AG04450 (cell line): ENCODE data around the gene IL10. TPM values are rescaled to one million over a fixed set of nuclear protein-coding genes. Genes with fewer than 3 reads are reported as not detected.

Experiments
- CTCF ChIA-PET: fragments of 300-600, 350-600 bp; formaldehyde crosslinking; extraction: SDS; loops from one replicate; lab custom pipeline; 2022; ENCODE audit warnings: antibody characterized with exemption, inconsistent platforms; lab: Charles Lee
- POLR2A ChIA-PET: fragments of 350-600 bp; formaldehyde crosslinking; extraction: SDS; loops from one replicate; lab custom pipeline; 2021; ENCODE audit warnings: antibody characterized with exemption, inconsistent platforms; lab: Yijun Ruan, JAX
- DNase-seq: peaks from one replicate; pipeline ENCODE4 v3.0.0-alpha.2; 2011; ENCODE audit warnings: low read depth, low spot score
- H3K27ac ChIP-seq: one replicate; pipeline ENCODE4 v1.5.1; 2012; ENCODE audit warnings: low read depth, low read length, control low read depth
- H3K27me3 ChIP-seq: one replicate; pipeline ENCODE4 v1.6.0; 2012; ENCODE audit warnings: low read length; ENCODE audit not compliant: control insufficient read depth, insufficient read depth
- H3K4me3 ChIP-seq: 2 replicates; pipeline ENCODE4 v1.5.1; 2011; ENCODE audit warnings: mild to moderate bottlenecking, low read depth, low read length, control low read depth
- H3K9me3 ChIP-seq: 2 replicates; pipeline ENCODE4 v1.5.1; 2012; ENCODE audit warnings: low read length; ENCODE audit not compliant: control insufficient read depth, insufficient read depth
- polyA plus RNA-seq: library from polyadenylated mRNA; depleted of rRNA; stranded (reverse); fragments of >200 nt; gene quantifications from 2 replicates; pipeline ENCODE4 v1.2.3, GENCODE V29; 2011
- TF ChIP-seq, protein P1 (sequence below): IDR thresholded peaks from 2 replicates; pipeline ENCODE4 v1.5.1; 2011; ENCODE audit warnings: low read depth, low read length, control low read depth, inconsistent platforms

Gene IL10
- polyA plus RNA-seq, 1 experiment, result not detected

DNA sequence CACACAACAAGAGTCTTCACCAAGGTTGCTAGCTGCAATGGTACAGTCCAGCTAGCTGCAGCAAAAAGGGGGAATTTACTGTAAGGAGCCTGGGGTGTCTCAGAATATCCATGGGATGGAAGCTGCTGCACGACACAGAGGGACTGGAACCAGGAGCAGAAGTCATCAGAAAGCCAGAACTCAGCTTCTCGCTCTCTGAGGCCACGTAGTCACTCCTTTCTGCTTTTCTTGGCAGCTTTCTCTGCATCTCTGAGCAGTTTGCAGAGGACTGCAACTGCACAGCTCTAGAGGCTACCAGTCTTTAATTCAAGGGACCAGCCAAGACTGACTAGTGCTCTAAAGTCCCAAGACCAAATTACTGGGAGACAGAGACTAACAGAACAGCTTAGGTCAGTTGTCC, 27.0 kb upstream of the IL10 start:
- Histone ChIP-seq H3K4me3 (no peak overlapping the region), H3K27me3 (peaks cover 2% of the 10 kb centered on the region), H3K27ac (no peak overlapping the region), H3K9me3 (no peaks in the 10 kb centered on the region)
- TF ChIP-seq, protein P1, sequence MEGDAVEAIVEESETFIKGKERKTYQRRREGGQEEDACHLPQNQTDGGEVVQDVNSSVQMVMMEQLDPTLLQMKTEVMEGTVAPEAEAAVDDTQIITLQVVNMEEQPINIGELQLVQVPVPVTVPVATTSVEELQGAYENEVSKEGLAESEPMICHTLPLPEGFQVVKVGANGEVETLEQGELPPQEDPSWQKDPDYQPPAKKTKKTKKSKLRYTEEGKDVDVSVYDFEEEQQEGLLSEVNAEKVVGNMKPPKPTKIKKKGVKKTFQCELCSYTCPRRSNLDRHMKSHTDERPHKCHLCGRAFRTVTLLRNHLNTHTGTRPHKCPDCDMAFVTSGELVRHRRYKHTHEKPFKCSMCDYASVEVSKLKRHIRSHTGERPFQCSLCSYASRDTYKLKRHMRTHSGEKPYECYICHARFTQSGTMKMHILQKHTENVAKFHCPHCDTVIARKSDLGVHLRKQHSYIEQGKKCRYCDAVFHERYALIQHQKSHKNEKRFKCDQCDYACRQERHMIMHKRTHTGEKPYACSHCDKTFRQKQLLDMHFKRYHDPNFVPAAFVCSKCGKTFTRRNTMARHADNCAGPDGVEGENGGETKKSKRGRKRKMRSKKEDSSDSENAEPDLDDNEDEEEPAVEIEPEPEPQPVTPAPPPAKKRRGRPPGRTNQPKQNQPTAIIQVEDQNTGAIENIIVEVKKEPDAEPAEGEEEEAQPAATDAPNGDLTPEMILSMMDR, result no peak
- no peak for DNase-seq
- POLR2A ChIA-PET, result no interaction called here
- CTCF ChIA-PET, result interaction anchor here (0.9 to 1.6 kb wide), 6 partner anchors 8 to 113 kb away, joined by 3 to 5 read pairs (median 4); no protein-coding TSS in a partner anchor

- Histone ChIP-seq H3K27me3 (peaks cover 2% of the 10 kb centered on the region), H3K27ac (no peak overlapping the region), H3K4me3 (no peak overlapping the region), H3K9me3 (no peaks in the 10 kb centered on the region)
- CTCF ChIA-PET, result interaction anchor here (1.0 to 1.3 kb wide), 2 partner anchors 9 to 37 kb away, joined by 5 read pairs; no protein-coding TSS in a partner anchor
- TF ChIP-seq, protein P1, result no peak
- POLR2A ChIA-PET, result no interaction called here
- no peak for DNase-seq
These were observed 26.2 kb upstream of the IL10 start for GRCh38 chr1:206798384-206798996.

DNA sequence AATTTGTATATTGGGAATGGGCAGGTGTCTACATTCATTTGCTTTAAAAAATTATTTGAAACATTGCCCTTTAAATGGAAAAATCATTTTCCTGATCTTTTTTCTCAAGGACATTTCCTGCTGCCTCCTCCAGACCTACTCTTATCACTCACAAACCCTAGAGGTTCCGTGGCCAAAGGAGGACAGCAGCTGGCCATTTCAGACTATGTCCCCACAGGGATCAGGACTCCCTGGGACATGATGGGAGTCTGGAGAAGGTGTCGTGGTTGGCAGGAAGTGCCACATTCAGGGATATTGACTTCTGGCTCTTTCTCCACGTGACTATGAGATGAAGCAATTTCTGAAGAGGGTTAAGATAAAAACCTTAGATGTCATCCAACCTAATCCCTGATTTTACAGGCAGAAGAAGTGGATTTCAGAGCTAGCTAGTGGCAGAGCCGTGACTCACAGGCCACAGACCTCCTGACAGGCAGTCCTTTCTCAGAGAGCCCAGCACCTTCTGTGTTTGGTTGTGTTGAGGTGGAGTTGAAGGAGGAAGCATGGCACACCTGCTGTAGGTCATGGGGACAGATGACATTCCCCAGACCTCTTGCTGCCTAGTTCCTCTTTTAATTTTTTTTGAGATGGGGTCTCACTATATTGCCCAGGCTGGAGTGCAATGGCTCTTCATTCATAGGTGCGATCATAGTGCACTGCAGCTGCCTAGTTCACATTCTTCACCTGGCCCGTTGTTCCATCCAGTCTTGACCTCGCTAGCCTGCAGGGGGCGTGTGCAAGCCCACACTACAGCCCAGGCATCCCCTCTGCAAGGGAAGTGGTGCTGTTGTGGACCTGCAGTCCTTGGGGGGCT, 25.5 kb upstream of the IL10 start:
- CTCF ChIA-PET, result interaction anchor here (1.0 kb wide), 1 partner anchor 10 kb away, joined by 5 read pairs; no protein-coding TSS in a partner anchor
- TF ChIP-seq, protein P1, result peak; percentile 53
- POLR2A ChIA-PET, result no interaction called here
- no peak for DNase-seq
- Histone ChIP-seq H3K27me3 (peaks cover 2% of the 10 kb centered on the region), H3K9me3 (no peaks in the 10 kb centered on the region; the same call in 1 of the 2 replicates), H3K27ac (no peak overlapping the region), H3K4me3 (no peak overlapping the region)

DNA sequence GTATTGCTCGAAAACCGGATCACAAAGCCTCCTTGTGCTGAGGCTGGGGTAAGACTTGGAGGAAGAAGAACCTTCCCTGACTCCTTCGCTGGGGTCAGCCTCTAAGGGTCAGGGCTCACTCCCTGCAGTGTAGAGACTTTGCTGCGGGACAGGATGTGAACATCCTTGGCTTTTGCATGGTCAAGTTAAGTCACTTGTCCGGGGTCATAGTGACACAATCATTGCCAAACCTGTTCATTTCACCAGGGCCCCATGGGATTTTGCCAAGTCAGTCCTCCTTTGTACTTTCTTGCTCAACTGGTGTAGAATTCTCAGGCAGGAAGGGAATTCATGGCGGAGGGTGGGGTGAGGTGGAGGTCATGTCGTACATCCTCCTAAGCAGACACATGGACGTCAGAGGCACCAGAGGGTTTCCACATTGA, 24.7 kb upstream of the IL10 start:
- CTCF ChIA-PET, result no interaction called here
- POLR2A ChIA-PET, result no interaction called here
- no peak for DNase-seq
- Histone ChIP-seq H3K4me3 (no peak overlapping the region), H3K9me3 (no peaks in the 10 kb centered on the region; the same call in 1 of the 2 replicates), H3K27me3 (peaks cover 2% of the 10 kb centered on the region), H3K27ac (no peak overlapping the region)
- TF ChIP-seq, protein P1, result no peak

DNA sequence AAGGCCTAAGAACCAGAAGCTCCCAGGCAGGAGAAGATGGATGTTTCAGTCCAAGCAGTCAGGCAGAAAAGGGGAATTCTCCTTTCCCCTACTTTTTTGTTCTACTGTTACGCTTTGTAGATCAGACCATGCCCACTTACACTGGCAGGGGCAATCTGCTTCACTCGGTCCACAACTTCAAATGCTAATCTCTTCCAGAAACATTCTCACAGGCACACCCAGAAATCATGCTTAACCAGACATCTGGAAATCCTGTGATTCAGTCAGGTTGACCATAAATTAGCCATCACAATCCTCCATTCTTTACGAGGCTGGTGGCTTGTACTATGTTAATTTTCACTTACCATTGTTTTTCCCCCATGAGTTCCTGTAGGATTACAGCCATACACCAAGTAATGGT, 23.8 kb upstream of the IL10 start:
- ChIA-PET POLR2A (no interaction called here), CTCF (interaction anchor here (0.6 kb wide), 1 partner anchor 21 kb away, joined by 3 read pairs; no protein-coding TSS in a partner anchor)
- no peak overlapping the region for H3K27ac ChIP-seq
- no peaks in the 10 kb centered on the region; the same call in 1 of the 2 replicates for H3K9me3 ChIP-seq
- H3K4me3 ChIP-seq, result no peak overlapping the region
- DNase-seq, result no peak
- peaks cover 2% of the 10 kb centered on the region for H3K27me3 ChIP-seq
- TF ChIP-seq, protein P1, result no peak
